HG03460 (cell line): Measurements from ENCODE around the gene GPX4.
"Not testable (repeated sequence)": the region's sequence is repeated elsewhere in the genome, so short reads cannot be mapped to it uniquely, and the experiment has no call there.

Experiments used
- ATAC-seq: cut with Tn5 transposase; IDR thresholded peaks from one replicate; pipeline ENCODE4 v1.9.1; 2021; ENCODE audit not compliant: unreplicated experiment

The GPX4 gene

DNA sequence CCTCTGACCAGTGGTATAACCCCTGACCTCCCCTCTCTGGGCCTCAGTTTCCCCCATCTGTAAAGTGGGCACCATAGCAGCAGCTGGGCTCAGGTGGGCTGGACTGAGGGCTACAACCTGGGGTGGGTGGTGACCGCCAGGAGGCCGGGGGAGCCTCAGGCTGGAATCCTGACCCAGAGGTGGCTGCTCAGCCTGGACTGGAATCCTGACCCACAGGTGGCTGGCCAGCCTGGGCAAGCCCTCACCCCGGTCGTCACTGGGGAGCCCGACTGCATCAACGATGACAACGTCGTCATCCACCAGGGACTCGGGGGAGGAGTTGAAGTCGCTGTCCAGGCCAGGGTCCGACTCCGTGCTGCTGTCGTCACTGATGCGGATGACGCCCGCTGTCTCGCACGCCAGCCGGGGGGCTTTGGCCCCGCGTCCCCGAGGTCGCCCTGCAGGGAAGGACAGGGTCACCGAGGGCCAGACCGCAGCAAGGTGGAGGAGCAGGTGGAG is 10.2 kb downstream of the GPX4 start:
- ATAC-seq: no peak

DNA sequence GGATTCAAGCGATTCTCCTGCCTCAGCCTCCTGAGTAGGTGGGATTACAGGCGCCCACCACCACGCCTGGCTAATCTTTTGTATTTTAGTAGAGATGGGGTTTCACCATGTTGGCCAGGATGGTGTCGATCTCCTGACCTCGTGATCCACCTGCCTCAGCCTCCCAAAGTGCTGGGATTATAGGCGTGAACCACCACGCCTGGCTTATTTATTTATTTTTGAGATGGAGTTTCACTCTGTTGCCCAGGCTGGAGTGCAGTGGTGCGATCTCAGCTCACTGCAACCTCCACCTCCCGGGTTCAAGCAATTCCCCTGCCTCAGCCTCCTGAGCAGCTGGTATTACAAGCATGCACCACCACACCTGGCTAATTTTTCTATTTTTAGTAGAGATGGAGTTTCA is 10.9 kb downstream of the GPX4 start:
- ATAC-seq: not testable (repeated sequence)

- no peak for ATAC-seq
These were observed 12.0 kb downstream of the GPX4 start for GRCh38 chr19:1115646-1116420.

- ATAC-seq: no peak
These were observed 13.2 kb downstream of the GPX4 start for GRCh38 chr19:1116726-1117581.

GRCh38 chr19:1117654-1118053 is 13.9 kb downstream of the GPX4 start:
- no peak for ATAC-seq

GRCh38 chr19:1118999-1119398 is 15.2 kb downstream of the GPX4 start:
- ATAC-seq: no peak

- no peak for ATAC-seq
These were observed 15.9 kb downstream of the GPX4 start for GRCh38 chr19:1119475-1120217.

DNA sequence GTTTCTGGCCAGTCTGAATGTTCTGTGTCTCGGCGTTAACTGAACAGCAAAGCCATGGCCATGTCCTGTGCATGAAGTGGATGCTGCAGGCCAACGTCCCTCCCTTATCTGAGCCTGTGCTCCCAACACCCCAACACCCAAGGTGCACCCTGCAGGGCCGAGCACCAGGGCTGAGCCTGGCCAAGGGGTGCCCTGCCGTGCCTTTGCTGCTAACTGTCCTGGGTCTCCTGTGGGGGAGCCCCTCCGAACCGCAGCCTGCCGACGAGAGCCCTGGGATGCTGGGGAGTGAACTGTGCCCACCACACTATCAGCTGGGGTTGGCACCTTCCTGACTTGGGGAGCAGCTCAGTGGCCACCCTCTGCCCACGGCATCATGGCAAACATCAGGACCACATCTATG is 17.6 kb downstream of the GPX4 start:
- no peak for ATAC-seq

DNA sequence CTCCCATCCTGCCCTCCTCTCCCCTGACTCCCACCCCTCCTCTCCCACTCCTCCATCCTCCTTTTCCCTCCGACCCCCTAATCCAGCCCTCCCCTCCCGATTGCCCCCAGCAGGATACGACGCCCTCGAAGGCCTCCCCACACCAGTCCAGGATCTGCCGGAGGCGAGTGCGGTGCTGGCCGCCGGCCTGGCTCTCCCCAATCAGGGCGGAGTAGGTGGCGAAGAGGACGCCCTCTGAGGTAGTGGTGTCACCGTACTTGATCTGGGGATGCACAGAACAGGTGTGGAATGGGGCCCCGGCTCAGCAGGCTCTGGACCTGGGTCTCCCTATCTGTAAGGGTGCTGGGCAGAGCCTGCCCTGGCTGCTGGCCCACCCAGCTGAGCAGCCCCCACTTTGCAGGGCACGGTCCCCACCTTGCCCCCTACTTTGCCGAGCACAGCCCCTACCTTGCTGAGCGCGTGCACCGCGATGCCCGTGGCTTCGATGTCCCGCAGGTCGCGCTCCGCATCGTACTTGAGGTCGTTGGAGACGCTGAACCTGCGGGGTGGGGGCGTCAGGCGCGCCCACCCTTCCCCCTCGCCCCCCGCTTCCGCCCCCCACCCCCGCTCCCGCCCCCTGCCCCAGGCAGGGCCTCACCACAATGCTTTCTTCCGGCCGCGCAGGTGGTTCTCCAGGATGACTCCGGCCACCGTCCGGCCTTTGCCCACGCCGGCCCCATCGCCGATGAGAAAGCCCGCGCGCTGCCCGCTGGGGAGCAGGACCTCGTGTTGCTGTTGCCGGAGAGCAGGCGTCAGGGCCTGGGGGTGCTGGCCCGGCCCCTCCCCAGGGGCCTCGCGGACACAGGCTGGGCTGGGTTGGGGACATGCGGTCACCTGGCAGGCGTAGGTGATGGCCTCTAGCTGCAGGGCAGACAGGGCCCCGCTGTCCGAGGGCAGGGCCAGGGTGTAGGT is 18.5 kb downstream of the GPX4 start:
- ATAC-seq: no peak

DNA sequence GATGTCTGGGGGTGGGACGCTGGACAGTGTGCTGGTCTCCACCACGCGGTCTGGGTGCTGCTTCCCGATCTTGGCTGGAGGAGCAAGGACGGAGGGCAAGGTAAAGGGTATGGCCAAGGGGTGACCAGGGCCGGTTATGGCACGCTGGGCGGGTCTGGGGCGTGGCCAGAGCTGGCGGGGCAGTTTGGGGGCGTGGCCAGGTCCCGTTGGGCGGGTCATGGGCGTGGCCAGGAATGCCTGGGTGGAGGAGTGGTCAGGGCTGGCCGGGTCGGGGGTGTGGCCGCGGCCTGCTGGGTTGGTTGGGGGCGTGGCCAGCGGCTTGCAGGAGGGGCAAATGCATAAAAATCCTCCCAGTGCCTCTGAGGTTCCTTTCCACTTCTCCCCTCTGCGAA is 19.2 kb downstream of the GPX4 start:
- no peak for ATAC-seq

GRCh38 chr19:1123381-1123780 is 19.6 kb downstream of the GPX4 start:
- ATAC-seq: no peak

DNA sequence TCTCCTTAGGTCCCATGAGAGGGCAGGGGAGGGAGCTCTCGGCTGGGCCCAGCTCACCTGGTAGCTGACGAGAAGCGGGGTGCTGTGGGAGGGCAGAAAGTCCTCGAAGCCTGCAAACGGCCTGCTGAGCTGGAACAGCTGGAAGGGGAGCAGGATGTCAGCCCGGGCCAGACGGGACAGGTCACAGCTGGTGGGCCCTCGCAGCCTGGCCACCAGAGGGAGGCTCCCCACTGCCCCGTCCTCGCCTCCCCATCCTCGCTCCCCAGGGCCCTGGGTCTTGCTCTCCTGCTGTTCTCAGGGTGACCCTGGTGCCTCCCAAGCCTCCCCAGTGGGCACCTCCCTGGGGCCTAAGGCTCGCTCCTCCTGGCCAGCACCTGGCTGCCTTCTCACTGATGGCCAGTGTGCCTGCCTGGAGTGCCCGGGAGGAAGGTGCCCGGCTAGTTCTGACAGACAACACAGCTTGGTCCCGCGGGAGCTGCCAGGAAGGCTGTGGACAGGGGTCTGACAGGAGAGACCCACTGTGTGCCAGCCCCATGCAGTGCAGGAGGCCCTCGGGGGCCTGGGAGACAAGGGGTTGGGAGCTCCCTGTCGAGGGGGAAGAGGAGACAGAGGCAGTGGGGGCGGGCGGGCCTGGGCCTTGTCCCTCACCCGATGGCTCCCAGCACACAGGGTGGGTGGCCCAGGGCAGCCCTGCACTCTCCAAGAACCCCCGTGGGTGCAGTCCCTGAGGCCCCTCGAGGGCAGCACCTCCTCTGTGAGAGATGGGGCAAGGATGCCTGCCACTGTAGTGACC is 20.3 kb downstream of the GPX4 start:
- ATAC-seq: no peak

DNA sequence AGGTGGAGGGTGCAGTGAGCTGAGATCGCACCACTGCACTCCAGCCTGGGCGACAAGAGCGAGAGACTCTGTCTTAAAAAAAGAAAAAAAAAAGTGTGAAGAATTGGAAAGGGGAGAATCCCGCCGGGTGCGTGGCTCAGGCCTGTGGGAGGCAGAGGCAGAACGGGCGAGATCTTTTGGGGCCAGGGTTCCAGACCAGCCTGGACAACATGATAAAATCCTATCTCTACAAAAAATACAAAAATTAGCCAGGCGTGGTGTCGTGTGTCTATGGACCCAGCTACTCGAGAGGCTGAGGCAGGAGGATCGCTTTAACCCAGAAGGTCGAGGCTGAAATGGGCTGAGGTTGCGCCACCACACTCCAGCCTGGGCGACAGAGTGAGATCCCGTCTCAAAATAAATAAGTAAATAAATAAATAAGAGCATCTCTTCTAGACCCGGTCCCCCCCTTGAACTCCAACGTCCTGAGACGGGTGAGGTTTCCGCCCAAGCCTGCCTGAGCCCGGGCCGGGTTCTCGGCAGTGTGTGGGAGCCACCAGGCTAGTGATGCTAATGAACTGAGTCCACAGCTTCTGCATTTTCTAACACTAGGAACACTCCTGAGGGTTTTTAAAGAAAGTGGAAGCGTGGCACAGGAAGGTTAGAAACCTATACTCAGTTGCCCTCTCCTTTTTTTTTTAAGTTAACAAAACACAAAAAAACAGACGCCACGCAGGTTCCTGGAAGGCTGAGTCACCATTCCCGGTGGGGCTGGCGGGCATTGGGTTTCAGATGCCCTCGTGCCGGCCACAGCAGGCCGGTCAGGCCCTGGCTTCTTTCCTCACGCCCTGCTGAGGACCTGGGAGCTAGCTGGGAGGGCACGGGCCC is 22.0 kb downstream of the GPX4 start:
- ATAC-seq: no peak

DNA sequence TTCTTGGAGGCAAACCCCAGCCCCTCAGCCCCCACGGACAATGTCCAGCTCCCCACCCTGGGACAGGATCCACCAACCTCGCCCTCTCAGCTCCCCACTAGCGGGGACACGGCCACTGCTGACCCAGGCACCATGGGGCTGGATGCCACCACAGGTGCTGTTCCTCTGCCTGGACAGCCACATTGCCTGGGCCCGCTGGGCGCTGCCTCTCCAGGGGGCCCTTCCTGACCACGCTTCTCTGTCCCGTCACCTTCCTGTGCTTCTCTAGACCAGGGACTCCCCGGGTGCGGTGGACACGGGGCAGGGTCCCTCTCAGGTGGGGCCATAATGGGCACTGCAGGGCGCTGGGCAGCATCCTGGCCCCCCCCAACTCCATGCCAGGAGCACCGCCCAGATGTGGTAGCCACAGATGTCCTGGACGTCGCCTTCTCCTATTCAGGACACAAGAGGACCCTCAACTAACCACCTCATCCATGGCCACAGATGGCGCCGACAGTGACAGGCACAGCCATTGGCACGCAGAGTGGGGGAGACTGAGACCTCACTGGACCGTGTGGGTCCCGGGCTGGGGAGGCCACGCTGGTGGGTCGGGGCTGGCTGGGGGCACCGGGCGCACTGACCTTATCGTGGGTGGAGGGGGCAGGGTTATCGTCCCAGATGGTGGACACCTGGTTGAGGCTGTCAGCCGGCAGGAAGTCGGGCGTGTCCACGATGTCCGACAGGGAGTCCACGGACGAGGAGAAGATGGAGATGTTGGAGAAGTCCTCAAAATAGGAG is 23.4 kb downstream of the GPX4 start:
- ATAC-seq: no peak

- no peak for ATAC-seq
These were observed 24.3 kb downstream of the GPX4 start for GRCh38 chr19:1128106-1128505.

DNA sequence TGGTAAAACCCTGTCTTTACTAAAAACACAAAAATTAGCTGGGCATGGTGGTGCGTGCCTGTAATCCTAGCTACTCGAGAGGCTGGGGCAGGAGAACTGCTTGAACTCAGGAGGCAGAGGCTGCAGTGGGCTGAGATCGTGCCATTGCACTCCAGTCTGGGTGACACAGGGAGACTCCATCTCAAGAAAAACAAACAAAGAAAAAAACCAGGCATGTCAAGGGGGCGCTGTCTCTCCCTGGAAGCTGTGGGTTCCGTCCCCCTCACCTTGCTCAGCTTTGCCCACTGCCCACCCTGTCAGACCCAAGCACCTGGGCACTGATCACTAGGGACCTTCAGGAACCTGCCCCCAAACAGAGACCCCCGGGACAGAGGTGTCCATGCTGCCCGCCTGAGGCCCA is 25.3 kb downstream of the GPX4 start:
- ATAC-seq: not testable (repeated sequence)

- no peak for ATAC-seq
These were observed 25.7 kb downstream of the GPX4 start for GRCh38 chr19:1129535-1129934.
